Mesodermal cell (in vitro differentiated cells): ENCODE results near the gene KMT5C.

Experiments
- H3K27ac ChIP-seq: 2 replicates; pipeline ENCODE4 v1.7.0; 2013; ENCODE audit warnings: mild to moderate bottlenecking, low read depth, low read length, moderate library complexity; ENCODE audit not compliant: severe bottlenecking
- H3K36me3 ChIP-seq: 2 replicates; pipeline ENCODE4 v1.7.1; 2013; ENCODE audit warnings: mild to moderate bottlenecking, low read length, moderate library complexity; ENCODE audit not compliant: control insufficient read depth, insufficient read depth
- H3K4me1 ChIP-seq: one replicate; pipeline ENCODE4 v1.7.1; 2013; ENCODE audit warnings: mild to moderate bottlenecking, low read length; ENCODE audit not compliant: insufficient read depth, control insufficient read depth, poor library complexity, severe bottlenecking
- H3K4me3 ChIP-seq: 2 replicates; pipeline ENCODE4 v1.7.0; 2013; ENCODE audit warnings: low read length, control low read depth, mild to moderate bottlenecking; ENCODE audit not compliant: insufficient read depth, poor library complexity, severe bottlenecking; ENCODE audit errors: extremely low read depth
- H3K9me3 ChIP-seq: 2 replicates; pipeline ENCODE4 v1.7.1; 2013; ENCODE audit warnings: mild to moderate bottlenecking, low read length, moderate library complexity; ENCODE audit not compliant: control insufficient read depth
- WGBS, 2 experiments: methylation state at CpG; one replicate each; pipeline ENCODE4 v1.1.5; 2013; ENCODE audit warnings: missing lambda C conversion rate in 2 of 2; ENCODE audit not compliant: insufficient coverage in 2 of 2; 5-methylcytosine and 5-hydroxymethylcytosine counted together

KMT5C gene

DNA sequence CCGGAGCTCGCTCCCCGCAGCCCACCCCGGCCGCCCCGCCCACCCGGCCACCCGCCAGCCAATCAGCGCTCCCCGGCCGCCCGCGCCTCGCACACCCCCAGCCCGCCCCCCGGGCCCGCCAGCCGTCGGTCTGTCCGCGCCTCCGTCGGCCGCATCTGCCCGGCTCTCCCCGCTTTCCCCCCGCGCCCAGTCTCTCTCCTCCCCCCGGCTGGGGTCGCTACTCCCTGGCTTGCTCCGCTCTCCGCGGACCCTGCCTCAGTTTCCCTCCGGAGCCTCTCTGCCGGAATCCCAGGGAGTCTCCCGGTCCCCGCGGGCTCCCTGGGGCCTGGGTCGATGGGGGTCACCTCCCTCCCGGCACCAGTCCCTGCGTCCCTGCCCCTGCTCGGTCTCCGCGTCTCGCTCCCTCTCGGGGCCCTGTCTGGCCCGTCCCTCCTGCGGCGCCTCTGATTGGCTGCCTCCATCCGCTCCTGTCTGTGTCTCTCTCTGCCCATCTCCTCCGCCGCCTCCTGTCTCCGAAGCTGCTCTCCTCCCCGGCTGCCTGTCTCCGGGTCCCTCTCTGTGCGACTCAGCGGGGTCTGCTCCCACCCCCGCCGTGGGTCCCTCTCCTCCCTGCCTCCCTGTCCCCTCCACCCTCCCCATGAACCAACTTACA, 30.1 kb downstream of the KMT5C start:
- 0 to 1% methylated on average over 42 to 46 of the region's 59 CpGs for WGBS, 2 experiments
- Histone ChIP-seq H3K27ac (peak overlapping the region; percentile 78), H3K9me3 (no peaks in the 10 kb centered on the region)

DNA sequence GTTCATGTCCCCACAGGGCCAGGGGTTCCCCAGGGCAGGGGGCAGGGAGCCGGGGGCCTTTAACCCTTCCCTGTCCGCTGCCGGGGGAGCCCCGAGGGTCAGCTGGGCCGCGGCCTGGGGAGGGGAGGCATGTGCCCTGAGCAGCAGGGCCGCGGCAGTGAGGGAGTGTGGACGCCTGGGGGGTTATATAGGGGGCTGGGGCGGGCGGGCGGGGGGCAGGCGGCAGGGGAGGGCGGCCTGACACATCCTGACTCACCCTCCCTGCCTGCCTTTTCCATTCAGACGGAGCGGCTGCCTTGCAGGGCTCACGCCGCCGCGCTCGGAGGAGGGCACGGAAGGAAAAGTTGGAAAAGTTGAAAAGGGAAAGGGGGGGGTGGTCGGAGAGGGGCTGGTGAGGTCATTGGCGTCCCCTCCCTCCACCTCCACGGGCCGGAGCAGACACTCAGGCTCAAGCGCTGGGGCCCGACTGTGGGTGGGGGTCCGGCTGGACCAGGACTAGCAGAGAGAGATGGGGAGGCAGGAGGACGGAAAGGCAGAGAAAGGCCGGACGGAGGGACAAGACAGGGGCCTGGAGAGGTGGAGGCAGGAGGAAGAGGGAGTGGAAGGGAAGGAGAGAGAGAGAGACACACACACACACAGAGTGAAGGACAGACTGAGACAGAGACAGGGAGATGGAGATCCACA, 30.8 kb downstream of the KMT5C start, which contains the start of gene IL11:
Gene IL11 (minus strand): TSS at position 159 of the 684 bp plus-strand sequence. CDS start 153 bp downstream, at position 6.
- Histone ChIP-seq H3K9me3 (no peaks in the 10 kb centered on the region), H3K4me3 (peak within 1 kb of the TSS; percentile 69), H3K36me3 (peaks cover 27% of the 10 kb centered on the region), H3K4me1 (peaks cover 43% of the 10 kb centered on the region), H3K27ac (peak within 1 kb of the TSS; percentile 81)
- 4 to 13% methylated on average over 3 to 5 of the region's 32 CpGs for WGBS, 2 experiments

More for the DNA sequence above, 30.1 kb downstream of the KMT5C start:
- peaks cover 37% of the 10 kb centered on the region for H3K4me1 ChIP-seq
- peak overlapping the region; percentile 69 for H3K4me3 ChIP-seq
- peaks cover 34% of the 10 kb centered on the region for H3K36me3 ChIP-seq

DNA sequence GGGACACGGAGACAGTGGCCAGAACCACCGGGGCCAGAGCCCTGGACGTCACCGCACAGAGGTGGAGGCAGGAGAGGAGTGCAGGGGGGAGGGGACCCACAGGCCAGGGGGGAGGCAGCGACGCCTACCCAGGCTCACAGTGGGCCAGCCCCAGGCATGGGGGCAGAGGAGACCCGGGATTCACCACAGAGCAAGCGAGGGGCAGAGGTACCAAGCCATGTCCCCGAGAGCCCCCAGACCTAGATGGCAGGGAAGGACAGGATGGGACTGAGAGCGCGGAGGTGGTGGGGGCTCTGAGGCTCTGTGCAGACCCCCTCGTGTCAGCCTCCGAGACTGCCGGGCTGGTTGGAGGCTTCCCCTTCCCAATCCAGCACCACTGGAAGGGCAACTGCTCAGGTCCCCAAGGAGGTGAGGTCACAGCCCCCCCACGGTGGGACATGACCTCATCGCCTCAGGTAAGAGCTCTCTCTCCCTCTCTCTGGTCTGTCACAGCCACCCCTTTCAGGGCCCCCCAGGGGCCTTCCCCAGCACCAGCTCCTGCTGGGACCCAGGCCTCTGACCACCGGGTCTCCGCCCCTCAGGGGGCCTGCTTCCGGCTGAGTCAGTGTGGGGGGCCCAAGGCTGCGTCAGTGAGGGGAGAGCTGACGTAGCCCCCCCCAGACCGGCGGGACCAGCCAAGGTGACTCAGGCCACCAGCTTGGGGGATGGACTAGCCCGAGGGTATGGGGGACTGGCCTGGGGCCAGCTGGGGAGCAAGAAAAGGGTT, 32.8 kb downstream of the KMT5C start:
- H3K4me1 ChIP-seq: peaks cover 56% of the 10 kb centered on the region
- whole genome bisulfite sequencing, 2 experiments: 43 to 46% methylated on average over 17 to 19 of the region's 24 CpGs
- H3K27ac ChIP-seq: peak overlapping the region; percentile 49
- H3K36me3 ChIP-seq: peaks cover 8% of the 10 kb centered on the region
- H3K9me3 ChIP-seq: no peaks in the 10 kb centered on the region
- H3K4me3 ChIP-seq: no peak overlapping the region

DNA sequence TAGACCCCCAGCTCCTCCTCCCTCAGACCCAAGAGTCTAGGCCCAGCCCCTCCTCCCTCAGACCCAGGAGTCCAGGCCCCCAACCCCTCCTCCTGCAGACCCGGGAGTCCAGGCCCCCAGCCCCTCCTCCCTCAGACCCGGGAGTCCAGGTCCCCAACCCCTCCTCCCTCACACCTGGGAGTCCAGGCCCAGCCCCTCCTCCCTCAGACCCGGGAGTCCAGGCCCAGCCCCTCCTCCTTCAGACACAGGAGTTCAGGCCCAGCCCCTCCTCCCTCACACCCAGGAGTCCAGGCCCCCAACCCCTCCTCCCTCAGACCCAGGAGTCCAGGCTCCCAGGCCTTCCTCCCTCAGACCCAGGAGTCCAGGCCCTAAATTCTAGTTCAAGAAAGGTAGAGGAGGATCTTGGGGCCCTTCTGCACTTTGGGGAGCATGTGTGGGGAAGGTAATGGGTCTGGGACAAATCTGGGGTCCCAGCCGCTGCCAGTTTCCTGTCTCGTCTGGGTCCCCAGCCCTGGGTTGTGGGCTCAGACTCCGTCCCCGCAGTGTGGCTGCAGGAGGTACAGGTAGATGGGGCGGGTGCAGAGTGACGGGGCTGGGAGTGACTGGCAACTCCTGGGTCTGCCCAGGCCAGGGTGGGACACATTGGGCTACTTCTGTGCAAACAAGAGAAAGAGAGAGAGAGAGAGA, 33.8 kb downstream of the KMT5C start:
- H3K27ac ChIP-seq: peak overlapping the region; percentile 88
- no peaks in the 10 kb centered on the region for H3K36me3 ChIP-seq
- no peaks in the 10 kb centered on the region for H3K9me3 ChIP-seq
- H3K4me3 ChIP-seq: peak overlapping the region; percentile 5
- 36 to 39% methylated on average over 6 to 8 of the region's 9 CpGs for WGBS, 2 experiments
- H3K4me1 ChIP-seq: peaks cover 56% of the 10 kb centered on the region

DNA sequence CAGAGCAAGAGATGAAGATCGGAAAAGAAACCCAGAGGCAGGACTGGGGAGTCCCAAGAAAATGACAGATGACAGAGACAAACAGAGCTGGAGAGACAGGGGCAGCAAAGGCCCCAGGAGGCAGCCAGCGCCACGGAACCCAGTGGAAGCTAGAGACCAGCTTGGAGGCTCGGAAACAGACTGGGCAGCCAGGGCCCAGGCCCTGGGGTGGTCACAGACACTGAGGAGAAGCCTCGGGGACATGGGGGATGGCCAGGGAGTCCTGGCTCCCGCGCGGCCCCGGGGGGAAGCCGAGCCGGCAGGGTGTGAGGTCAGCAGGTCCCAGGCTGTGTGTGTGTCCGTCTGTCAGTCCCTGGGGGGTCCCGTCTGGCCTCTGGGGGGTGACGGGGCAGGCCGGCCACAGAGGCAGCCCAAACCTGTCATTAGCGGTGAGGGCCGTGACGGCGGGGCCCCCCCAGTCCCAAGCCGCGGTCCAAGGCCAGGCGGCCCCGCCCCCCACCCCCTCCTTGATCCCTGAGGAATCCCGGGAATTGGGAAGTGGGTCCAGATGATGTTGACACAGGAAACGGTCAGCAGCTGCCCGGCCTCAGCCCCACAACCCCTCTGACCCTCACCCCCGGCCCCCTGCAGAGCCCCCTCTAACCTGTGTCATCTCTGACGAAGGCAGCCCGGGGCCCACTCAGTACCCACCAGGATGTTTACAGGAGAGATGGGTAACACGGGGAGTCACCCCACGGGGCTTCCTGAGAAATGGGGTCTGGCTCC, 34.5 kb downstream of the KMT5C start:
- Histone ChIP-seq H3K36me3 (no peaks in the 10 kb centered on the region), H3K27ac (peak overlapping the region; percentile 88), H3K9me3 (no peaks in the 10 kb centered on the region), H3K4me3 (no peak overlapping the region), H3K4me1 (peaks cover 55% of the 10 kb centered on the region)
- WGBS, 2 experiments: 6% methylated on average over 17 to 18 of the region's 31 CpGs

DNA sequence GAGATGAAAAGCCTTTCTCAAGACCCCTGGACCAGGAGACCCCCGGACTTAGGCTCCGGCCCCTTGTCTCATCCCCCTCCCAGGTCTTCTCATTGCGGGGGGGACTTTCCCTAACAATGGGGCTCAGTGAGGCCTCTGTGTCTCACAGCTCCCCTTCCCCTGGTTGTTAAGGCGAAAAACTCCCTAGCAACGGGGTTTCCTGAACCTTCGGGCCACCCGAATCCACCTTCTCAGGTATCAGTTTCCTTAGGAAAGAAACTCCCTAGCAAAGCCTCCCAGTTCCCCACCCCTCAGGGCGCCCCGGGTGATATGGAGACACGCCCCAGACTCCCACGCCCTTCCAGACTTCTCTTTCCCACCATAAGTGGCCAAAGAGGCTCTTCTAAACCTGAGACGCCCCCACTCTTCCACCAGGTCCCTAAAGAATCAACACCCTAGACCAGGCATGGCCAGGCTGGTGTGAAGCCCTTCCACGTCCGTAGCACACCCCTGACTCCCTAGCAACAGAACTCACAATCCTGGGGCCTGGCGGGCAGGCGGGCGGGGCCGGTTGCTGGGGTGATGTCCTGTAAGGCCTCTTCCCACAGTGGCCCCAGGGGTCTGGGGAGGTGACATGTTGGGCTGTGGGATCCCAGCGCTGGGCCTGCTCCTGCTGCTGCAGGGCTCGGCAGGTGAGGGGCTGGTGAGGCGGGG, 36.7 kb downstream of the KMT5C start, which contains the start of gene TMEM190:
Gene TMEM190 (plus strand): TSS at position 586 of the 693 bp plus-strand sequence. CDS start 28 bp downstream, at position 614.
- Histone ChIP-seq H3K36me3 (no peaks in the 10 kb centered on the region), H3K4me1 (peaks cover 52% of the 10 kb centered on the region), H3K9me3 (no peaks in the 10 kb centered on the region), H3K27ac (no peak within 1 kb of the TSS), H3K4me3 (no peak within 1 kb of the TSS)
- 55 to 58% methylated on average over 9 to 15 of the region's 21 CpGs for WGBS, 2 experiments

DNA sequence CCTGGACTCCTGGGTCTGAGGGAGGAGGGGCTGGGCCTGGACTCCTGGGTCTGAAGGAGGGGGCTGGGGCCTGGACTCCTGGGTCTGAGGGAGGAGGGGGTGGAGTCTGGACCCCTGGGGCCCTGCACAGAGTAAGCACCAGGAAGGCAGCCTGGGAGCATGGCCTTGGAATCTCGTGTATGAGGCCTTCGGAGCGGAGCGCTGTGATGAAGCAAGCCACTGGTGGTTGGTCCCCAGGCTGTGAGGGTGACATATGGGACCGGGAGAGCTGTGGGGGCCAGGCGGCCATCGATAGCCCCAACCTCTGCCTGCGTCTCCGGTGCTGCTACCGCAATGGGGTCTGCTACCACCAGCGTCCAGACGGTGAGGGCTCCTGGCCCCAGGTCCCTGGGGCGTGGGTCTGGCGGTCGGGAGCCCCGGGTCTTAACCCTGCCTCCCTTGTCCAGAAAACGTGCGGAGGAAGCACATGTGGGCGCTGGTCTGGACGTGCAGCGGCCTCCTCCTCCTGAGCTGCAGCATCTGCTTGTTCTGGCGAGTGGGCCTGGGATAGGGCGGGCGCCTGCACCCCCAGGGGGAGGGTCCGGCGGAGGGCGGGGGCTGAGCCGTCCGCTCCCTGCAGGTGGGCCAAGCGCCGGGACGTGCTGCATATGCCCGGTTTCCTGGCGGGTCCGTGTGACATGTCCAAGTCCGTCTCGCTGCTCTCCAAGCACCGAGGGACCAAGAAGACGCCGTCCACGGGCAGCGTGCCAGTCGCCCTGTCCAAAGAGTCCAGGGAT, 37.9 kb downstream of the KMT5C start:
- 21 to 26% methylated on average over 41 to 43 of the region's 43 CpGs for WGBS, 2 experiments
- Histone ChIP-seq H3K9me3 (no peaks in the 10 kb centered on the region), H3K4me1 (peaks cover 43% of the 10 kb centered on the region), H3K4me3 (no peak overlapping the region), H3K36me3 (no peaks in the 10 kb centered on the region), H3K27ac (no peak overlapping the region)

DNA sequence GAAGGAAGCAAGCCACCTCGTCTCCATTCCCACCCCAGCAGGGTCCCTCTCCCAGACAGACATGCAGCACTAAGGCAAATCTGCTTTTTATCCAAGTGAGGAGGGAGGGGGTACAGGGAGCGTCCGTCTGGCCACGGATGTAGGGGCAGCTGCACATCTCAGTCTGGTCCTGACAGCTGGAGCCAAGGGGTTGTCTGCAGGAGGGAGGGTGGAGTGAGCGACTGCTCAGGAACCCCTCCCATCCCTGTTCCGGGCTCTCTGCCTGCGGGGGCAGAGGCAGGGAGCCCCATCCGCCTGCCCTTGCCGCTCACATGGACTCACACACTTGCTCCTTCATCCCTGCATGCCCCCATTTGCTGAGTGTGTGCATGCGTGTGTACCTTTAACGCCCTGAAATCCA, 39.5 kb downstream of the KMT5C start:
- Histone ChIP-seq H3K4me1 (peaks cover 28% of the 10 kb centered on the region), H3K27ac (no peak overlapping the region), H3K4me3 (no peak overlapping the region), H3K9me3 (no peaks in the 10 kb centered on the region), H3K36me3 (no peaks in the 10 kb centered on the region)
- WGBS, 2 experiments: 66 to 81% methylated on average over 3 to 10 of the region's 11 CpGs

DNA sequence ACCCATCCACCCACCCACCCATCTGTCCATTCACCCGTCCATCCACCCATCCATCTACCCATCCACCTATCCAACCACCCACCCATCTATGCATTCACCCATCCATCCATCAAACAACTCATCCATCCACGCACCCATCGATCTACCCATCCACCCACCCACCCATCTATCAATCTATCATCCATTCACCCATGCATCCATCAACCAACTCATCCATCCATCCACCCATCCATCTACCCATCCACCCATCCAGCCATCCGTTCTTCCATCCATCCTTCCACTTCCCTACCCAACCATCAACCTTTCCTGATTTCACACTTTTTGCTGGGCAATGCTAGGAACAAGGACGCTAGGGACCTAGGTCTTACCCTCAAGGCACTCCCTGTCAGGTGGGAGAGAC, 42.3 kb downstream of the KMT5C start:
- no peaks in the 10 kb centered on the region for H3K9me3 ChIP-seq
- no peak overlapping the region for H3K4me3 ChIP-seq
- 91 to 97% methylated on average over 4 to 5 of the region's 5 CpGs for WGBS, 2 experiments
- no peak overlapping the region for H3K27ac ChIP-seq
- H3K4me1 ChIP-seq: peaks cover 13% of the 10 kb centered on the region
- H3K36me3 ChIP-seq: peaks cover 7% of the 10 kb centered on the region
